K562 (cell line): ENCODE results near the gene TM7SF2. TPM values are rescaled to one million over a fixed set of nuclear protein-coding genes. Genes with fewer than 3 reads are reported as not detected.

Experiments used
- BMI1 ChIP-seq: fragments of 150-350 bp; IDR thresholded peaks from 2 replicates; pipeline ENCODE4 v1.6.1; 2014; ENCODE audit warnings: low read length
- E2F3 ChIP-seq: fragments of 250-450 bp; sonication (Bioruptor Pico); IDR thresholded peaks from 2 replicates; pipeline ENCODE4 v1.4.0; 2020; ENCODE audit warnings: mild to moderate bottlenecking
- EZH2 ChIP-seq: IDR thresholded peaks from 2 replicates; pipeline ENCODE4 v1.6.1; 2012; ENCODE audit warnings: low read depth, mild to moderate bottlenecking, inconsistent platforms, low read length, borderline replicate concordance
- SMARCE1 ChIP-seq: fragments of 450-650 bp; IDR thresholded peaks from 2 replicates; pipeline ENCODE4 v1.7.1; 2016; ENCODE audit warnings: mild to moderate bottlenecking
- USF1 ChIP-seq: sonication (generic); formaldehyde crosslinking; IDR thresholded peaks from 2 replicates; pipeline ENCODE4 v1.9.0; 2022; ENCODE audit warnings: mild to moderate bottlenecking, missing genetic modification reagents
- ZNF436 ChIP-seq: fragments of 250-450, 450-650 bp; sonication (Bioruptor Pico); formaldehyde crosslinking; IDR thresholded peaks from 2 replicates; pipeline ENCODE4 v1.7.0; 2020; ENCODE audit warnings: mild to moderate bottlenecking
- polyA plus RNA-seq, 8 experiments: library from polyadenylated mRNA; depleted of rRNA in 4 of 8; stranded (reverse) in 5 of 8; unstranded in 3 of 8; fragments of >200 nt; fragmentation: Nextera tagmentation in 2 of 8; fragmentation: Illumina TruSeq in 1 of 8; extraction: Ambion mirVana in 2 of 8; extraction: Trizol in 1 of 8; gene quantifications; 2 replicates each; pipeline versions ENCODE4 v1.2.1 to v1.2.3, GENCODE V29; 2011 to 2014; ENCODE audit warnings: inconsistent platforms in 1 of 8, missing spikeins in 1 of 8
- total RNA-seq, 7 experiments: library from RNA; depleted of rRNA in 6 of 7; stranded (reverse); fragments of >200 nt in 6 of 7; fragmentation: Illumina TruSeq in 2 of 7; extraction: Trizol in 2 of 7; gene quantifications; 2 replicates each; pipeline versions ENCODE4 v1.2.1 to v1.2.3, GENCODE V29; 2011 to 2021; ENCODE audit warnings: low replicate concordance in 1 of 7
- TF ChIP-seq, protein P1 (sequence below), 2 experiments: fragments of 450-650 bp; formaldehyde crosslinking in 1 of 2; IDR thresholded peaks; 2 replicates each; pipeline versions ENCODE4 v1.4.0 to v1.6.1; 2014 to 2020; ENCODE audit warnings: mild to moderate bottlenecking in 2 of 2, borderline replicate concordance in 1 of 2, low read depth in 1 of 2
- TF ChIP-seq, protein P2 (sequence below): fragments of 150-350 bp; conservative IDR thresholded peaks from 2 replicates; pipeline ENCODE4 v1.6.1; 2014; ENCODE audit warnings: low read length
- TF ChIP-seq, protein P3 (sequence below): fragments of 200-800 bp; sonication (Bioruptor generic); IDR thresholded peaks from 2 replicates; pipeline ENCODE4 v1.6.1; 2016; ENCODE audit warnings: missing genetic modification characterization, missing compliant biosample characterization

Gene TM7SF2
- total and polyA plus RNA-seq, 9 of the 15 experiments (the other 6 are each of a cell fraction or from before 2014, with no cell fraction given): 1.2 to 22.0 (median 14.3) TPM

GRCh38 chr11:65116370-65117205 lies 4.9 kb downstream of the TM7SF2 start (continued):
- TF ChIP-seq, protein P1, sequence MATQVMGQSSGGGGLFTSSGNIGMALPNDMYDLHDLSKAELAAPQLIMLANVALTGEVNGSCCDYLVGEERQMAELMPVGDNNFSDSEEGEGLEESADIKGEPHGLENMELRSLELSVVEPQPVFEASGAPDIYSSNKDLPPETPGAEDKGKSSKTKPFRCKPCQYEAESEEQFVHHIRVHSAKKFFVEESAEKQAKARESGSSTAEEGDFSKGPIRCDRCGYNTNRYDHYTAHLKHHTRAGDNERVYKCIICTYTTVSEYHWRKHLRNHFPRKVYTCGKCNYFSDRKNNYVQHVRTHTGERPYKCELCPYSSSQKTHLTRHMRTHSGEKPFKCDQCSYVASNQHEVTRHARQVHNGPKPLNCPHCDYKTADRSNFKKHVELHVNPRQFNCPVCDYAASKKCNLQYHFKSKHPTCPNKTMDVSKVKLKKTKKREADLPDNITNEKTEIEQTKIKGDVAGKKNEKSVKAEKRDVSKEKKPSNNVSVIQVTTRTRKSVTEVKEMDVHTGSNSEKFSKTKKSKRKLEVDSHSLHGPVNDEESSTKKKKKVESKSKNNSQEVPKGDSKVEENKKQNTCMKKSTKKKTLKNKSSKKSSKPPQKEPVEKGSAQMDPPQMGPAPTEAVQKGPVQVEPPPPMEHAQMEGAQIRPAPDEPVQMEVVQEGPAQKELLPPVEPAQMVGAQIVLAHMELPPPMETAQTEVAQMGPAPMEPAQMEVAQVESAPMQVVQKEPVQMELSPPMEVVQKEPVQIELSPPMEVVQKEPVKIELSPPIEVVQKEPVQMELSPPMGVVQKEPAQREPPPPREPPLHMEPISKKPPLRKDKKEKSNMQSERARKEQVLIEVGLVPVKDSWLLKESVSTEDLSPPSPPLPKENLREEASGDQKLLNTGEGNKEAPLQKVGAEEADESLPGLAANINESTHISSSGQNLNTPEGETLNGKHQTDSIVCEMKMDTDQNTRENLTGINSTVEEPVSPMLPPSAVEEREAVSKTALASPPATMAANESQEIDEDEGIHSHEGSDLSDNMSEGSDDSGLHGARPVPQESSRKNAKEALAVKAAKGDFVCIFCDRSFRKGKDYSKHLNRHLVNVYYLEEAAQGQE (IDR thresholded peaks at IDR 0.05; ENCODE audit: borderline replicate concordance): no peak
- TF ChIP-seq, protein P1 (CRISPR knock-in tag; IDR thresholded peaks at IDR 0.05; ENCODE audit: low read depth): no peak
- TF ChIP-seq BMI1 (no peak), E2F3 (CRISPR knock-in tag) (no peak), EZH2 (no peak), SMARCE1 (no peak), ZNF436 (CRISPR knock-in tag) (no peak), USF1 (CRISPR knock-in tag) (peak; percentile 56)
- TF ChIP-seq, protein P2, sequence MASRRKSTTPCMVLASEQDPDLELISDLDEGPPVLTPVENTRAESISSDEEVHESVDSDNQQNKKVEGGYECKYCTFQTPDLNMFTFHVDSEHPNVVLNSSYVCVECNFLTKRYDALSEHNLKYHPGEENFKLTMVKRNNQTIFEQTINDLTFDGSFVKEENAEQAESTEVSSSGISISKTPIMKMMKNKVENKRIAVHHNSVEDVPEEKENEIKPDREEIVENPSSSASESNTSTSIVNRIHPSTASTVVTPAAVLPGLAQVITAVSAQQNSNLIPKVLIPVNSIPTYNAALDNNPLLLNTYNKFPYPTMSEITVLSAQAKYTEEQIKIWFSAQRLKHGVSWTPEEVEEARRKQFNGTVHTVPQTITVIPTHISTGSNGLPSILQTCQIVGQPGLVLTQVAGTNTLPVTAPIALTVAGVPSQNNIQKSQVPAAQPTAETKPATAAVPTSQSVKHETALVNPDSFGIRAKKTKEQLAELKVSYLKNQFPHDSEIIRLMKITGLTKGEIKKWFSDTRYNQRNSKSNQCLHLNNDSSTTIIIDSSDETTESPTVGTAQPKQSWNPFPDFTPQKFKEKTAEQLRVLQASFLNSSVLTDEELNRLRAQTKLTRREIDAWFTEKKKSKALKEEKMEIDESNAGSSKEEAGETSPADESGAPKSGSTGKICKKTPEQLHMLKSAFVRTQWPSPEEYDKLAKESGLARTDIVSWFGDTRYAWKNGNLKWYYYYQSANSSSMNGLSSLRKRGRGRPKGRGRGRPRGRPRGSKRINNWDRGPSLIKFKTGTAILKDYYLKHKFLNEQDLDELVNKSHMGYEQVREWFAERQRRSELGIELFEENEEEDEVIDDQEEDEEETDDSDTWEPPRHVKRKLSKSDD: no peak
- TF ChIP-seq, protein P3, sequence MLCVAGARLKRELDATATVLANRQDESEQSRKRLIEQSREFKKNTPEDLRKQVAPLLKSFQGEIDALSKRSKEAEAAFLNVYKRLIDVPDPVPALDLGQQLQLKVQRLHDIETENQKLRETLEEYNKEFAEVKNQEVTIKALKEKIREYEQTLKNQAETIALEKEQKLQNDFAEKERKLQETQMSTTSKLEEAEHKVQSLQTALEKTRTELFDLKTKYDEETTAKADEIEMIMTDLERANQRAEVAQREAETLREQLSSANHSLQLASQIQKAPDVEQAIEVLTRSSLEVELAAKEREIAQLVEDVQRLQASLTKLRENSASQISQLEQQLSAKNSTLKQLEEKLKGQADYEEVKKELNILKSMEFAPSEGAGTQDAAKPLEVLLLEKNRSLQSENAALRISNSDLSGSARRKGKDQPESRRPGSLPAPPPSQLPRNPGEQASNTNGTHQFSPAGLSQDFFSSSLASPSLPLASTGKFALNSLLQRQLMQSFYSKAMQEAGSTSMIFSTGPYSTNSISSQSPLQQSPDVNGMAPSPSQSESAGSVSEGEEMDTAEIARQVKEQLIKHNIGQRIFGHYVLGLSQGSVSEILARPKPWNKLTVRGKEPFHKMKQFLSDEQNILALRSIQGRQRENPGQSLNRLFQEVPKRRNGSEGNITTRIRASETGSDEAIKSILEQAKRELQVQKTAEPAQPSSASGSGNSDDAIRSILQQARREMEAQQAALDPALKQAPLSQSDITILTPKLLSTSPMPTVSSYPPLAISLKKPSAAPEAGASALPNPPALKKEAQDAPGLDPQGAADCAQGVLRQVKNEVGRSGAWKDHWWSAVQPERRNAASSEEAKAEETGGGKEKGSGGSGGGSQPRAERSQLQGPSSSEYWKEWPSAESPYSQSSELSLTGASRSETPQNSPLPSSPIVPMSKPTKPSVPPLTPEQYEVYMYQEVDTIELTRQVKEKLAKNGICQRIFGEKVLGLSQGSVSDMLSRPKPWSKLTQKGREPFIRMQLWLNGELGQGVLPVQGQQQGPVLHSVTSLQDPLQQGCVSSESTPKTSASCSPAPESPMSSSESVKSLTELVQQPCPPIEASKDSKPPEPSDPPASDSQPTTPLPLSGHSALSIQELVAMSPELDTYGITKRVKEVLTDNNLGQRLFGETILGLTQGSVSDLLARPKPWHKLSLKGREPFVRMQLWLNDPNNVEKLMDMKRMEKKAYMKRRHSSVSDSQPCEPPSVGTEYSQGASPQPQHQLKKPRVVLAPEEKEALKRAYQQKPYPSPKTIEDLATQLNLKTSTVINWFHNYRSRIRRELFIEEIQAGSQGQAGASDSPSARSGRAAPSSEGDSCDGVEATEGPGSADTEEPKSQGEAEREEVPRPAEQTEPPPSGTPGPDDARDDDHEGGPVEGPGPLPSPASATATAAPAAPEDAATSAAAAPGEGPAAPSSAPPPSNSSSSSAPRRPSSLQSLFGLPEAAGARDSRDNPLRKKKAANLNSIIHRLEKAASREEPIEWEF (CRISPR knock-in tag): no peak
